ENCODE measurements around the gene AUTS2. TPM values are rescaled to one million over a fixed set of nuclear protein-coding genes. Genes with fewer than 3 reads are reported as not detected.

The AUTS2 gene
- total RNA-seq, 2 donors from 2014 or later = 8.6 TPM

DNA sequence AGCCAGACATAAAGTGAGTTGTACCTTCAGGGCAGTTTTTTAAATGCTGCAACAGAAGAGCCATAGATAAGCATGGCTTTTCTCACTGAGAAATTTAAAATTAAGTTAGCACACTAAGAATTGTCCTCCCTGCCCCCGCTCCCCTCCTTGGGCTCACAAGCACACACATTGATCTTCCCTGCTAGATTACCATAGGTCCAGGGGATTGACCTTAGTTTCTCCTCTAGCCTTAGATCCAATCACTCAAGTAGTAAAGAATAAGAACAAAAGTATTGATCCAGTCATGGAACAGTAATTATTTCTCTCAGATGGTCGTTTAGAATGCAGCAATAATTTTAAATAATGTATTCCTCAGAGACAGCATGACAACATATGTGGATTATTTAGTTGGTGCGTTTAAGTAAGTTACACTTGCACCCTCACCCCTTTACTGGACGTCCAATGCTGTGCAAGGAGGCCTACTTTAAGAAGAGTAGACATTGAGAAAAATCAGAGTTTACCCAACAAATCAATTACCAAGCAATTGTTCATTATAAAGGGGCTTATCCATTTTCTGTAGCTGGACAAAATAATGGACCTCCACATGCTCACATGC lies 850.1 kb downstream of the AUTS2 start:
- Histone ChIP-seq H3K4me3 (no peak overlapping the region), H3K36me3 (no peaks in the 10 kb centered on the region), H3K4me1 (no peaks in the 10 kb centered on the region), H3K9me3 (no peaks in the 10 kb centered on the region), H3K27ac (no peak overlapping the region), H3K27me3 (no peaks in the 10 kb centered on the region)
- TF ChIP-seq, protein P1, sequence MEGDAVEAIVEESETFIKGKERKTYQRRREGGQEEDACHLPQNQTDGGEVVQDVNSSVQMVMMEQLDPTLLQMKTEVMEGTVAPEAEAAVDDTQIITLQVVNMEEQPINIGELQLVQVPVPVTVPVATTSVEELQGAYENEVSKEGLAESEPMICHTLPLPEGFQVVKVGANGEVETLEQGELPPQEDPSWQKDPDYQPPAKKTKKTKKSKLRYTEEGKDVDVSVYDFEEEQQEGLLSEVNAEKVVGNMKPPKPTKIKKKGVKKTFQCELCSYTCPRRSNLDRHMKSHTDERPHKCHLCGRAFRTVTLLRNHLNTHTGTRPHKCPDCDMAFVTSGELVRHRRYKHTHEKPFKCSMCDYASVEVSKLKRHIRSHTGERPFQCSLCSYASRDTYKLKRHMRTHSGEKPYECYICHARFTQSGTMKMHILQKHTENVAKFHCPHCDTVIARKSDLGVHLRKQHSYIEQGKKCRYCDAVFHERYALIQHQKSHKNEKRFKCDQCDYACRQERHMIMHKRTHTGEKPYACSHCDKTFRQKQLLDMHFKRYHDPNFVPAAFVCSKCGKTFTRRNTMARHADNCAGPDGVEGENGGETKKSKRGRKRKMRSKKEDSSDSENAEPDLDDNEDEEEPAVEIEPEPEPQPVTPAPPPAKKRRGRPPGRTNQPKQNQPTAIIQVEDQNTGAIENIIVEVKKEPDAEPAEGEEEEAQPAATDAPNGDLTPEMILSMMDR (IDR thresholded peaks at IDR 0.05) = no peak
- no peak for DNase-seq (ENCODE audit: low spot score)

DNA sequence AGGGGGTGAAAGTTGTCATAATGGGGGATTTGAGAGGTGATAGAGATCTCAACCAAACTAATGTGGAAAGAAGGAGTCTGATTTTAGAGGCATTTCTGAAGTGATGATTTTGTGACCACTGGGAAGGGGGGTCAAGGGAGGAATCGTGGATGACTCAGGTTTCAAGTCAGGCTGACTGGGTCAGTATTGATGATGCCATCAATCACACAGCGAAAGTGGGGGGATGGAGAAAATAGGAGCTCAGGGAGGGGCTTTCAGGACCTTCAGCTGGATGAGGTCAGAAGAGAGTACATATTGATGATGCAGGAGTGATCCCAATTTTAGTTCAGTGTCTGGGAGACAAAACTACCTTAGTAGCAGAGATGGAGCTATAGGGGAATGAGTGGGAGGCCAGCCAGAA lies 852.5 kb downstream of the AUTS2 start:
- H3K36me3 ChIP-seq = no peaks in the 10 kb centered on the region
- TF ChIP-seq, protein P1 (IDR thresholded peaks at IDR 0.05) = no peak

DNA sequence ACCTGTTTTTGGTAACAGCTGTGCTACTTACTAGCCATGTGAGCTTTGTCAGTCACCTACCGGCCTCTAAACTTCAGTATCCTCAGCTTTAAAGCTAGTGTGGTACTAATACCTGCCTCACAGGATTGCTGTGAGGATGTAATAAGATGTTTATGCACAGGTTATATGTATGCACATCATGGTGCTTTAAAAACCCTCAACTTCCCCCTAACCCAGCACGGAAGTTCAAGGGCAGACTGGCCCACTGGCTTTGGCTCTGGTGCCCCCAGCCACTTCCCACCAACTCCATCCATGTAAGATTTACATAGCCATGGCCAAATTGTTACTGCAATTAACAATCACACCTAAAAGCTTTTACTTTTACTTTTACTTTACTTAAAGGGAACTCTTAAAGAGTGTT lies 857.6 kb downstream of the AUTS2 start:
- no peak for DNase-seq (ENCODE audit: low spot score)
- Histone ChIP-seq H3K9me3 (no peaks in the 10 kb centered on the region), H3K27ac (no peak overlapping the region), H3K4me3 (no peak overlapping the region), H3K36me3 (no peaks in the 10 kb centered on the region), H3K27me3 (no peaks in the 10 kb centered on the region), H3K4me1 (peaks cover 0 to 10% of the 10 kb centered on the region in 2 donors)
- TF ChIP-seq, protein P1 (IDR thresholded peaks at IDR 0.05) = no peak

More for the DNA sequence above, 852.5 kb downstream of the AUTS2 start:
- DNase-seq (ENCODE audit: low spot score) = no peak
- Histone ChIP-seq H3K9me3 (no peaks in the 10 kb centered on the region), H3K27me3 (no peaks in the 10 kb centered on the region), H3K4me3 (no peak overlapping the region), H3K27ac (no peak overlapping the region), H3K4me1 (no peaks in the 10 kb centered on the region)

GRCh38 chr7:70456719-70457118 lies 858.4 kb downstream of the AUTS2 start:
- TF ChIP-seq, protein P1 (IDR thresholded peaks at IDR 0.05) = no peak
- Histone ChIP-seq H3K4me3 (no peak overlapping the region), H3K27me3 (no peaks in the 10 kb centered on the region), H3K27ac (no peak overlapping the region), H3K4me1 (peaks cover 0 to 10% of the 10 kb centered on the region in 2 donors), H3K36me3 (no peaks in the 10 kb centered on the region), H3K9me3 (no peaks in the 10 kb centered on the region)
- DNase-seq (ENCODE audit: low spot score) = no peak

- Histone ChIP-seq H3K36me3 (no peaks in the 10 kb centered on the region), H3K4me3 (no peak overlapping the region), H3K27me3 (no peaks in the 10 kb centered on the region), H3K9me3 (no peaks in the 10 kb centered on the region), H3K27ac (no peak overlapping the region), H3K4me1 (peaks cover 0 to 10% of the 10 kb centered on the region in 2 donors)
- TF ChIP-seq, protein P1 (IDR thresholded peaks at IDR 0.05) = no peak
- no peak for DNase-seq (ENCODE audit: low spot score)
Measured at GRCh38 chr7:70457482-70457881, 859.2 kb downstream of the AUTS2 start.

Measured in right atrium auricular region (tissue), 2 donors.